22Rv1 (cell line): ENCODE measurements around the gene FCGR3B.
"Not testable (repeated sequence)": the region's sequence is repeated elsewhere in the genome, so short reads cannot be mapped to it uniquely, and the experiment has no call there.

Experiments used
- CTCF ChIP-seq: fragments of 450-650 bp; IDR thresholded peaks from 2 replicates; pipeline ENCODE4 v1.5.1; 2017; ENCODE audit warnings: mild to moderate bottlenecking
- ZFX ChIP-seq: fragments of 450-650 bp; IDR thresholded peaks from 2 replicates; pipeline ENCODE4 v1.6.1; 2017; ENCODE audit warnings: antibody characterized with exemption, borderline replicate concordance

DNA sequence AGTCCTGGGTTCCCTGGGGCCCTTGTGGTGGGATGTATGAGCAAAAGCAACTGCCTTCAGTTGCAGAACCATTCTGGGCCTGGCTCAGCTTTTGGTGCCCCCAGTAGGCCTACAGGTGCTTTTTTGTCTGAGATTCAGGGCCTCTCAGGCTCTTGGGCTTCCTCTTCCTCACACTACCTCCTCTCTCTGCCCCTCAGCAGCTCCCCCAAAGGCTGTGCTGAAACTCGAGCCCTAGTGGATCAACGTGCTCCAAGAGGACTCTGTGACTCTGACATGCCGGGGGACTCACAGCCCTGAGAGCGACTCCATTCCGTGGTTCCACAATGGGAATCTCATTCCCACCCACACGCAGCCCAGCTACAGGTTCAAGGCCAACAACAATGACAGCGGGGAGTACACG lies 41.6 kb downstream of the FCGR3B start:
- not testable (repeated sequence) for TF ChIP-seq CTCF, ZFX
